ENCODE measurements around the gene CTPS1.

CTPS1 gene

DNA sequence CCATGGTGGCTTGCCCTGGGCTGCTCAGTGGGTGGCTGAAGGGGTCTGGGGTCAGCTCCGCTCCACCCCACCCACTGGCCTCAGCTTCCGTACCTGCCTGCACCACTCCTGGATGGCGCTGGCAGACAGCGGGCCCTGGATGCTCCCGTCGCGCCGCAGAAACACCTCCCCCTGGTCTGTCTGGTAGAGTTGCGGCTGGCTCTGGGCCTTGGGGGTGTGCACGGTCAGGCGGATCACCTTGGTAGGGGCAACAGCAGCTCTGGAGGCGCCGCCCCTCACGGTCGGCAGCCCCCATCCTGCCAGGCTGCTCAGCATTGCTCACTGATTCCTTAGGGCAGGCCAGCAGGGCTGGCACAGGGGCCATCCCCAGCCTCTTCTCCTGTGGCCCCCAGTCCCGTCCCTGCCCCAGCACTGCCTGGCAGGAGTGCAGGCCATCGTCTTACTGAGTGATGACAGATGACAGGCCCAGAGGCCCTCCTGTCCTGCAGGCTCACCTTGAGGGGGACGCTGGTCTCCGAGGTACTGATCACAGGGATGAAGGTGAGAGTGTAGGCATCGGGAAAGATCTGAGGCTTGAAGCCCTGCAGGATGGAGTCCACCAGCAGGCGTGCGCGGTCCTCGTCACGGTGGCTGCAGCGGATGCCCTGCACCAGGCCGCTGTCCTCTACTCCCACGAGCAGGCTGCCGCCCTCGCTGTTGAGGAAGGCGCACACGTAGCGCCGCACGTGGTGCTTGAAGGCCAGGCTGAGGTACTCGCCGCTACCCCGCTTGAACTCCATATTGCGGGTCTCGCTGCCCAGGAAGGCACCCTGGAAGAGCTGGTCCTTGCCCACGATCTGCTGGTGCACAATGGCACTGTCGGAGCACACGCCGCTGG is 37.9 kb downstream of the CTPS1 start:
- in situ Hi-C loops (cut with HindIII; ENCODE audit: low pct_ligation_motif_present, low pct_unique_long_range_greater_than_20kb, low sequenced_read_pairs), result no loop called here

DNA sequence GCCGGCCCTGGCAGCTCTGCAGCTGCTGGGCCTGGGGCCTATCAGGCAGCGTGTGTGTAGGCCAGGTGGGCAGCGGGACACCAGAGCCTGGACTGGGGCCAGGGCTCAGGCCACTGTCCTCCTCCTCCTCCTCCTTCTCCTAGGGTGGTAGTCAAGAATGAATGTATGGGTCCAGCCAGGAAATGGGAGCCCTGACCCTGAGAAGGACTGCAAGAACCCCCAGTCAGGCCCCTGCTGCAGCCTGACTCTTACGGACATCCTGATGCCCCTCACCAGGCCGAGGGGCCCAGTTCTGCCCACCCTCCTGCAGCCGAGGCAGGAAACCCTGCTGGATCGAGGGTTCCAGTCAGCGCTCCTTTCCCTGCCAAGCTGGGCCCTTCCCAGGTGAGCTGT is 38.5 kb downstream of the CTPS1 start:
- in situ Hi-C loops (cut with HindIII; ENCODE audit: low pct_ligation_motif_present, low pct_unique_long_range_greater_than_20kb, low sequenced_read_pairs), result no loop called here
- DNase-seq, result no peak

More for the DNA sequence above, 37.9 kb downstream of the CTPS1 start:
- no peak for DNase-seq

- in situ Hi-C loops (cut with HindIII; ENCODE audit: low pct_ligation_motif_present, low pct_unique_long_range_greater_than_20kb, low sequenced_read_pairs), result no loop called here
- DNase-seq, result no peak
Measured at GRCh38 chr1:41019353-41019745, 39.9 kb downstream of the CTPS1 start.

DNA sequence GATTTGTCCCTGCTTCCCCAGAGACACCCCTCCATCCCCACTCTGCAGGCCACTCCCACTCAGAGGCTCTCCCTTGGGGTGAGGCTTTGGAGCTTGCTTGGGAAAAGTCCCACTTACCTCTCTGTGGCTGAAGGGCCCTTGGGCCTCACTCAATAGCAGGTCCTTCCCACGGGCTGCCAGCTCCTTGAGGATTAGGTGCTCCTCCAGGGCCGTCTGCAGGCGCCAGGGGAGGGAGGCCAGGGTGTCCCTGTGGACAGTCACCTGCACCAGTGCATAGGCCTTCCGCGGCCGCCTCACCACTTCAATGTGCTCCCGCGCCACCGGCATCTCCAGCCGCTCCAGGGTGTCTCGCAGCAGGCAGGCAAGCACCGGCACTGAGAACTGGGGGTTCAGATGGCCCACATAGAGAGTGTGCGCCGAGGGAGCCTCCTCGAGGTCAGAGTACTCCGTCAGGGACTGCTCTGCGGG is 40.6 kb downstream of the CTPS1 start:
- in situ Hi-C loops (cut with HindIII; ENCODE audit: low pct_ligation_motif_present, low pct_unique_long_range_greater_than_20kb, low sequenced_read_pairs), result no loop called here
- no peak for DNase-seq

- in situ Hi-C loops (cut with HindIII; ENCODE audit: low pct_ligation_motif_present, low pct_unique_long_range_greater_than_20kb, low sequenced_read_pairs), result no loop called here
- DNase-seq, result no peak
Measured at GRCh38 chr1:41020654-41021053, 41.2 kb downstream of the CTPS1 start.

DNA sequence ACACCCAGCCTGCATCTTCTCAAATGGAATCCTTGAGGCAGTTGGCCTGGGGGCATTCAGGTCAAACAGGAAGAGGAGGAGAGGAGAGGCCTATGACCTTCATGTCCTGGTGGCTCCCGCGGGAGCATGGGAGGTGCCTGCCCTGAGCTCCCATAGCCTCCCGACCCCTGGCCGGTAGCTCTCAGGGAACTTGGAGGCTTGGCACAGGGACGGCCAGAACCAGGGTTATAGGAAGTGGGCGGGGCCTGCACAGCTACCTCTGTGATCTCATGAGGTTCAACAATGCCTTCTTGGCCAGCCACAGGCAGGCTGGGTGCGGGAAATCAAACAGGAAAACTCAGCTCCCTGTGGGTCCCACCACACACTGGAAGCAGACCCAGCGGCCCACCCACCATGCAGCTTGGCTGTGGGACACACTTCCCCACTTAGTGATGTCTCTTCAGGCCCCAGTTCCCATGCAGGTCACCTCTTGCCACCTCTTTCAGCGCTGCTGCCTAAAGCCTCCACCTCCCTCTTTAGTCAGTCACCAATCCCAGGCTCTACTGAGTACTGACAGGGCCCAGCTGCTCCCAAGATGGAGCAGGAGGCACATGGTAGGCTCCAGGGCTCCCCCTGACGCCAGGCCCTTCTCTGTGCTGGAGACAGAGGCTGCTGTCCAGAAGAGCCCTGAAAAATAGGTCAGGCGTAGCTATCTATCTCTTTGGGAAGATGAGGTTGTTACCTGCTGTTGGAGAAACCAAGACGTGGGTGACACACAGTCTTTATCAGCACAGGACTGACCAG is 42.2 kb downstream of the CTPS1 start, which contains the start of gene SLFNL1:
TSS of gene SLFNL1 (minus strand) at position 200 of the 783 bp plus-strand sequence. CDS start 1,065 bp downstream, outside the sequence.
- in situ Hi-C loops (cut with HindIII; ENCODE audit: low pct_ligation_motif_present, low pct_unique_long_range_greater_than_20kb, low sequenced_read_pairs), result no loop called here
- DNase-seq, result no peak

DNA sequence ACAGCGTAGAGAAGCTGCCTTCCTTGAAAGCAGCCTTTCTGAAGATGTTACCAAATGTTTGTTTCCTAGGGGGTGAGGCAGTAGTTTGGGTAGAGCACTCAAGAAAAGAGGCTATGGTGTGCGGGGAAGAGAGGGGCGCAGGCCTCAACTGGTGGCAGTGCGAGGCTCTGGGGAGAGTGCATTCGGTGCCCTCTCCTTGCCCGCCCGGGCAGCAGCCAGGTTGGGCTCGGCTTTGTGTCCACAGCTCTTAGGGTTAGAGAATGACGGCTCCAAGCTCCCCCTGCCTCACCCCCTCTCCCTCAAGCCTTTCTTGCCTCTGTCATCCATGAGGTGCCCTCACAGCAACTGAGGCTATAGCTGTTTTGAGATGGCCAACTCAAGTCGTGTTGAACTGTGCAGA is 42.9 kb downstream of the CTPS1 start:
- in situ Hi-C loops (cut with HindIII; ENCODE audit: low pct_ligation_motif_present, low pct_unique_long_range_greater_than_20kb, low sequenced_read_pairs), result no loop called here
- DNase-seq, result no peak

DNA sequence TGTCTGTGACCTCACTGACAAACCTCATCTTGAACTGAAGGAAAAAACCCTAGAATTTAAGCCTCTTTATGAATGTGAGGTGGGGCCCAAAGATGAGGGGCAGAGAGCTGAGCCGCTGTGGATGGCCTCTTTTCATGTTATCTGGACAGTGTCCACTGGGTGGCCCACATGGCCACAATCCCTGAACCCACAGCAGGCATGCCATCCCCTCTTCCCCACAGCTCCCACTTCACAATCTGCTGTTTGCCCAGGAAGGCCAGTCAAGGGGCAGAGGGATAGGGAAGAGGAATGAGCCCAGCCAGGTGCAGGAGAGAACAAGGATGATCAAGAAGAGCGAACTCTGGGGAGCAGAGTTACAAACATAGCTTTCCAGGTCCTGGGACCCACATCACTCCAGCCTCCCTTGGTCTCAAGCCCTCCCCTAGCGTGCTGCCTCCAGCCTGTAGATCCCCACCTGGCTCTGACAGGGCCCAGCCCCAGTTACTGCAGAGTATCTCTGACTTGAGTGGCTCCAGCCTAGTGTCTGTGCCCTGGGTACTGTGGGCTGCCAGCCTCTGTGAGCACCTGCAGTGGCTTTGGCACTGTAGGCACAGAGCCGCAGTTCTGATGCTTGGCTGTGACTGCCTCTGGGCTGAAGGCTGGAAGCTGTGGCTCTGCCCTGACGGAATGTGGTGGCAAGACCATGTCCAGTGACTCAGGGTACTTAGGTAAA is 43.9 kb downstream of the CTPS1 start:
- in situ Hi-C loops (cut with HindIII; ENCODE audit: low pct_ligation_motif_present, low pct_unique_long_range_greater_than_20kb, low sequenced_read_pairs), result no loop called here

GRCh38 chr1:41024953-41025352 is 45.5 kb downstream of the CTPS1 start:
- no peak for DNase-seq
- in situ Hi-C loops (cut with HindIII; ENCODE audit: low pct_ligation_motif_present, low pct_unique_long_range_greater_than_20kb, low sequenced_read_pairs), result no loop called here

More for the DNA sequence above, 43.9 kb downstream of the CTPS1 start:
- DNase-seq, result peak; percentile 8

GRCh38 chr1:41025979-41026819 is 46.7 kb downstream of the CTPS1 start:
- in situ Hi-C loops (cut with HindIII; ENCODE audit: low pct_ligation_motif_present, low pct_unique_long_range_greater_than_20kb, low sequenced_read_pairs), result no loop called here
- DNase-seq, result no peak

- DNase-seq, result no peak
- in situ Hi-C loops (cut with HindIII; ENCODE audit: low pct_ligation_motif_present, low pct_unique_long_range_greater_than_20kb, low sequenced_read_pairs), result no loop called here
Measured at GRCh38 chr1:41028034-41028642, 48.6 kb downstream of the CTPS1 start.

GRCh38 chr1:41030872-41031616 is 51.5 kb downstream of the CTPS1 start:
- no peak for DNase-seq
- in situ Hi-C loops (cut with HindIII; ENCODE audit: low pct_ligation_motif_present, low pct_unique_long_range_greater_than_20kb, low sequenced_read_pairs), result no loop called here

DNA sequence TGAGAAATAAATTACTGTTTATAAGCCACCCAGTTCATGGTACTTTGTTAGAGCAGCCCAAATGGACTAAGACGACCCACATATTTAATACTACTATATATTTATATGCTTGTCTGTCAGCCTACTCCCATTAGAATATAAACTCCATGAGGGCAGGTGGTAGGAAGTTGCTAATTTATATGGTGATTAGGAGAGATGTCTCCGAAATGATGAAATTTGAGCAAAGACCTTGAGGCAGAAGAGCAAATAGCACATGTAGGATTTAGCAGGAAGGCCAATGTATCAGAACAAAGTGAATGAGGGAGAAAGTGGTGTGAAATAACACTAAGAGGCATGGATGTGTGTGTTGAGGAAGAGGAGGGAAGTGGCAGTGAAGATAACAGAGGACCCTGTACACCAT is 52.7 kb downstream of the CTPS1 start:
- in situ Hi-C loops (cut with HindIII; ENCODE audit: low pct_ligation_motif_present, low pct_unique_long_range_greater_than_20kb, low sequenced_read_pairs), result no loop called here
- no peak for DNase-seq

DNA sequence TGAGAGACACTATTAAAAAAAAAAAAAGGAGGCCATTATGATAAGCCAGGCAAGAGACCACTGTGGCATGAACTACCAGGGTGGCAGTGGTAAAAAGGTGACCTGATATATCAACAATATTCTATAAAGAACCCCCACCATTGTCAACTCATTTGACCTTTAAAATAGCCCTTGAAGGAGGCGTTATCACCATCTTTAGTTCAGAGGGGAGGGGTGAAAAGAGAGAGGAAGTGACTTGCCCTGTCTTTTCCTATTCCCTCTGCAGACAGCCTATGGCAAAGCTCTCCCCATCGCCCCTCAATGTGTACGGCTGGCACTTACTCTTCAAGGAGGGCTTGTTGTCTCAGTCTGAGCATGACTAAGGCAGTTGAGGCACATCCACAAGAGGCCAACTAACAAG is 53.8 kb downstream of the CTPS1 start:
- DNase-seq, result no peak
- in situ Hi-C loops (cut with HindIII; ENCODE audit: low pct_ligation_motif_present, low pct_unique_long_range_greater_than_20kb, low sequenced_read_pairs), result no loop called here

DNA sequence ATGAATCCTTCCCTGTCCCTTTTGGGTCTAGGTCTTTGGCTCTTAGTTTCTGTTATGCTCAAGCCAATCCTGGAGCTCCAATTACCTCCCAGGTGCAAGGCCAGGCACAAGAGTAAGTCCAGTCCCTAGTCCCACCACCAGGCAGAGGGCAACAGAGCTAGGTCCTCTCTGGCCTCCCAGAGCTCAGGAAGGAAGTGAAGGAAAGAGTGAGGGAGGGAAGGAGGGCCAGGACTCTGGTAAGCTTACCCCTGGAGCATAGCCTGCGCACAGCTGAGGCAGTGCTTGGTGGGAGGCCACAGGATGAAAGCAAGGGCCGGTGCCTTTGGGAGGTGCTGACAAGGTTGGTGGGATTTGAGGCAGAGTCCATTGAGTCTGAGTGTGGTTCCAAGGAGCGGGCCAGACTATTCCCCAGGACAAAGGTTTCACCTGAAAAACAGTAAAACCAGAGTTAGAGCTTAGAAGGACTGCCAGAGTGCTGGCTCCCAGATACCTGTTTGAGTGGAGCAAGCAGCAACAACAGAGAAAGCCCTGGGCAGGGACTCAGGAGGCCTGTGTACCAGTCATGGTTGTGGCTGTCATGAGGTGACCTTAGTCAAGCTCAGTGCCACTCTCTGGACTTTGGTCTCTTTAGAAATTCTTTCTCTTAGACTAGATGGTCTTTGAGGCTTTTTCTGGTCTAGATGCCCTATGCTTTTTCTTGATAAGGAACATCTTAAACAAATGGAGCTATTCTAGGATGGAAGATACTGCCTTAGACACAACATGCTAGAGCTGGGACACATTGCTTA is 57.8 kb downstream of the CTPS1 start:
- in situ Hi-C loops (cut with HindIII; ENCODE audit: low pct_ligation_motif_present, low pct_unique_long_range_greater_than_20kb, low sequenced_read_pairs), result no loop called here

GRCh38 chr1:41038110-41038509 is 58.6 kb downstream of the CTPS1 start:
- in situ Hi-C loops (cut with HindIII; ENCODE audit: low pct_ligation_motif_present, low pct_unique_long_range_greater_than_20kb, low sequenced_read_pairs), result no loop called here
- no peak for DNase-seq

More for the DNA sequence above, 57.8 kb downstream of the CTPS1 start:
- DNase-seq, result no peak

Measured in ACHN (cell line).